Kidney (tissue), 22 donors: Measurements from ENCODE around the gene IMPG1. TPM values are rescaled to one million over a fixed set of nuclear protein-coding genes. Genes with fewer than 3 reads are reported as not detected.

ENCODE experiments used
- DNase-seq, 5 donors: peaks; one replicate each; pipeline ENCODE4 v3.0.0-alpha.2; 2013 to 2020
- FAIRE-seq: peaks from 2 replicates; lab custom pipeline; 2012; peaks lifted over from hg19 to GRCh38; lab: Jason Lieb, UNC
- H3K27ac ChIP-seq, 2 donors: one replicate each; pipeline ENCODE4 v1.7.0; 2013; ENCODE audit warnings: low read depth in 2 of 2, low read length in 2 of 2, inconsistent platforms in 1 of 2
- H3K27me3 ChIP-seq: one replicate; pipeline ENCODE4 v1.7.1; 2013; ENCODE audit warnings: low read length, inconsistent platforms; ENCODE audit not compliant: control insufficient read depth, insufficient read depth
- H3K36me3 ChIP-seq, 3 donors: one replicate each; pipeline versions ENCODE4 v1.7.0 to v1.7.1; 2013; ENCODE audit warnings: low read length in 3 of 3, control low read depth in 1 of 3, inconsistent platforms in 1 of 3; ENCODE audit not compliant: insufficient read depth in 3 of 3, control insufficient read depth in 2 of 3
- H3K4me1 ChIP-seq, 3 donors: one replicate each; pipeline versions ENCODE4 v1.7.0 to v1.7.1; 2013; ENCODE audit warnings: low read length in 3 of 3, inconsistent platforms in 1 of 3, low read depth in 1 of 3; ENCODE audit not compliant: control insufficient read depth in 2 of 3, insufficient read depth in 2 of 3
- H3K4me3 ChIP-seq, 3 donors: one replicate each; pipeline versions ENCODE4 v1.7.0 to v1.8.1; 2013; ENCODE audit warnings: low read length in 3 of 3, control low read depth in 1 of 3, inconsistent platforms in 1 of 3
- H3K9ac ChIP-seq, 3 donors: one replicate each; pipeline versions ENCODE4 v1.7.0 to v1.7.1; 2013; ENCODE audit warnings: low read length in 3 of 3, control low read depth in 1 of 3, inconsistent platforms in 1 of 3
- H3K9me3 ChIP-seq, 3 donors: one replicate each; pipeline versions ENCODE4 v1.7.0 to v1.7.1; 2013; ENCODE audit warnings: low read length in 3 of 3, control low read depth in 1 of 3, inconsistent platforms in 1 of 3; ENCODE audit not compliant: control insufficient read depth in 2 of 3, insufficient read depth in 1 of 3
- CTCF ChIP-seq: IDR thresholded peaks from 3 replicates; pipeline ENCODE4 v1.5.1; 2012; ENCODE audit warnings: mild to moderate bottlenecking, moderate library complexity, borderline replicate concordance; ENCODE audit not compliant: insufficient read depth; ENCODE audit errors: extremely low read depth
- intact Hi-C: fragments of 100-400 bp; cut with DNase I; formaldehyde crosslinking; loops from one replicate; pipeline ENCODE4 v1.11.1; 2022
- long read RNA-seq, 10 donors: library from polyadenylated mRNA in 1 of 10; unstranded in 1 of 10; transcript quantifications; one replicate each; pipeline ENCODE4 v2.0.0 and lab custom pipeline, GENCODE V29; 2021 to 2026
- polyA plus RNA-seq: library from polyadenylated mRNA; stranded (reverse); fragments of 350-450 nt; fragmentation: Illumina TruSeq; extraction: RNeasy Lipid Tissue Mini Kit (QIAGEN cat#74804); gene quantifications from one replicate; pipeline ENCODE4 v1.2.3, GENCODE V29; 2014; ENCODE audit warnings: low read depth, low replicate concordance; ENCODE audit not compliant: insufficient read depth
- total RNA-seq: library from RNA; stranded (reverse); fragmentation: NEBNext Ultra II Directional; extraction: Animal tissue kit (Norgen Biotek cat#: 25700); gene quantifications from one replicate; pipeline ENCODE4 v1.2.1, GENCODE V29; 2021
- donor health status: control.
- donor health status: control.
- donor health status: control.
- donor health status: control.
- donor health status: control.
- donor health status: DM: yes; HTN: yes; CAD: no.
- donor health status: Normal renal cell carcinoma (clear cell type).

The IMPG1 gene, protein sequence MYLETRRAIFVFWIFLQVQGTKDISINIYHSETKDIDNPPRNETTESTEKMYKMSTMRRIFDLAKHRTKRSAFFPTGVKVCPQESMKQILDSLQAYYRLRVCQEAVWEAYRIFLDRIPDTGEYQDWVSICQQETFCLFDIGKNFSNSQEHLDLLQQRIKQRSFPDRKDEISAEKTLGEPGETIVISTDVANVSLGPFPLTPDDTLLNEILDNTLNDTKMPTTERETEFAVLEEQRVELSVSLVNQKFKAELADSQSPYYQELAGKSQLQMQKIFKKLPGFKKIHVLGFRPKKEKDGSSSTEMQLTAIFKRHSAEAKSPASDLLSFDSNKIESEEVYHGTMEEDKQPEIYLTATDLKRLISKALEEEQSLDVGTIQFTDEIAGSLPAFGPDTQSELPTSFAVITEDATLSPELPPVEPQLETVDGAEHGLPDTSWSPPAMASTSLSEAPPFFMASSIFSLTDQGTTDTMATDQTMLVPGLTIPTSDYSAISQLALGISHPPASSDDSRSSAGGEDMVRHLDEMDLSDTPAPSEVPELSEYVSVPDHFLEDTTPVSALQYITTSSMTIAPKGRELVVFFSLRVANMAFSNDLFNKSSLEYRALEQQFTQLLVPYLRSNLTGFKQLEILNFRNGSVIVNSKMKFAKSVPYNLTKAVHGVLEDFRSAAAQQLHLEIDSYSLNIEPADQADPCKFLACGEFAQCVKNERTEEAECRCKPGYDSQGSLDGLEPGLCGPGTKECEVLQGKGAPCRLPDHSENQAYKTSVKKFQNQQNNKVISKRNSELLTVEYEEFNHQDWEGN
- total RNA-seq (not detected), polyA plus RNA-seq (0.69 TPM)
- long read RNA-seq, donor 1, result 0 reads
- long read RNA-seq, donor 2, result 0 reads
- long read RNA-seq, donor 3, partial matches to known transcripts, result 0 of 1 reads
- long read RNA-seq, donor 3, other reads (novel, unspliced or antisense), result 0 of 1 reads
- long read RNA-seq, donor 4, result 0 reads
- long read RNA-seq, donor 5, result 0 reads
- long read RNA-seq, donor 6, result 0 reads
- long read RNA-seq, donor 7, result 0 reads
- long read RNA-seq, donor 8, result 0 reads
- long read RNA-seq, donor 9, result 0 reads
- long read RNA-seq, donor 10, result 0 reads

GRCh38 chr6:76072562-76072961, at the start of gene IMPG1:
TSS of gene IMPG1 (minus strand) at chr6:76072662. CDS start at chr6:76072488, 174 bp downstream.
- no peak for DNase-seq
- TF ChIP-seq CTCF, result no peak
- Histone ChIP-seq H3K4me1 (no peaks in the 10 kb centered on the region), H3K36me3 (no peaks in the 10 kb centered on the region), H3K4me3 (no peak within 1 kb of the TSS), H3K27me3 (no peaks in the 10 kb centered on the region), H3K9me3 (no peaks in the 10 kb centered on the region), H3K27ac (no peak within 1 kb of the TSS), H3K9ac (no peak within 1 kb of the TSS)
- FAIRE-seq, result no peak
- intact Hi-C loops, result no loop called here

DNA sequence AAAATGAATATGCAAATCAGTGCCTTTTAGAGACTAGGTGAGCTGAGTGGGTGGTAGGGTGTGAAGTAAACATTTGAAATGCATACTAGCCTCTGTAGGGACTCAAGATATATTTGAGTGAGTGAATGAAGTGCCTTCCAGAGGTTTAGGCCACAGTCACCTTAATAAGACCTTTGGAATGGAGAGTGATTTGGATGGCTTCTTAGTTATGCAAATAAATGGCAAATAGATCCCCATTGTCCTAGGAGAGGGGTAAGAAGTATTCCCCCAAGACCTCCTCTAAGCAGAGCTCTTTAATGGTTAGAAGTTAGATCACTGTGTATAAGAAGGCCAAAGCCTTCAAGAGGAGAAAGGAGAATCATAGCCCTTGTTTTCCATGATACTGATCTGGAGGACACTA, 47.8 kb upstream of the IMPG1 start:
- no peak overlapping the region for H3K9ac ChIP-seq
- H3K27ac ChIP-seq, result no peak overlapping the region
- H3K27me3 ChIP-seq, result no peaks in the 10 kb centered on the region
- H3K9me3 ChIP-seq, result no peaks in the 10 kb centered on the region
- H3K4me3 ChIP-seq, result no peak overlapping the region
- intact Hi-C loops, result no loop called here
- H3K4me1 ChIP-seq, result no peaks in the 10 kb centered on the region
- no peak for TF ChIP-seq CTCF
- no peaks in the 10 kb centered on the region for H3K36me3 ChIP-seq
- no peak for DNase-seq
- FAIRE-seq, result no peak

GRCh38 chr6:76073281-76073680, 819 bp upstream of the IMPG1 start:
- FAIRE-seq, result no peak
- intact Hi-C loops, result no loop called here
- H3K9ac ChIP-seq, result no peak overlapping the region

More at GRCh38 chr6:76073281-76073680, 819 bp upstream of the IMPG1 start:
- no peak overlapping the region for H3K27ac ChIP-seq
- H3K36me3 ChIP-seq, result no peaks in the 10 kb centered on the region
- H3K9me3 ChIP-seq, result no peaks in the 10 kb centered on the region
- no peak for DNase-seq
- H3K4me1 ChIP-seq, result no peaks in the 10 kb centered on the region
- no peaks in the 10 kb centered on the region for H3K27me3 ChIP-seq
- no peak overlapping the region for H3K4me3 ChIP-seq
- TF ChIP-seq CTCF, result no peak
